Upper lobe of left lung (tissue), 6 donors: ENCODE results near the gene AMDHD2. TPM values are rescaled to one million over a fixed set of nuclear protein-coding genes. Genes with fewer than 3 reads are reported as not detected.

Source experiments
- ATAC-seq, 2 donors: fragments of 200-7000 bp; cut with Tn5 transposase; one replicate each; pipeline ENCODE4 v1.9.1; 2022; ENCODE audit warnings: mild to moderate bottlenecking in 2 of 2, moderate library complexity in 2 of 2; ENCODE audit not compliant: low FRiP score in 2 of 2
- DNase-seq, 2 donors: peaks; one replicate each; pipeline ENCODE4 v3.0.0-alpha.2; 2019 to 2020
- H3K27ac ChIP-seq, 4 donors: fragments of 200-600 bp; sonication (generic); one replicate each; pipeline ENCODE4 v1.5.1; 2016 to 2019
- H3K27me3 ChIP-seq, 4 donors: fragments of 200-600 bp; sonication (generic); one replicate each; pipeline ENCODE4 v1.5.1; 2017 to 2019
- H3K36me3 ChIP-seq, 4 donors: fragments of 200-600 bp; sonication (generic); one replicate each; pipeline ENCODE4 v1.5.1; 2016 to 2019
- H3K4me1 ChIP-seq, 4 donors: fragments of 200-600 bp; sonication (generic); one replicate each; pipeline ENCODE4 v1.5.1; 2018 to 2019
- H3K4me3 ChIP-seq, 4 donors: fragments of 200-600 bp; sonication (generic); one replicate each; pipeline ENCODE4 v1.5.1; 2017 to 2019; ENCODE audit warnings: mild to moderate bottlenecking in 2 of 4, moderate library complexity in 1 of 4
- H3K9me3 ChIP-seq, 4 donors: fragments of 200-600 bp; sonication (generic); one replicate each; pipeline ENCODE4 v1.5.1; 2018 to 2019
- CTCF ChIP-seq, 6 experiments: fragments of 450-650 bp in 4 of 6; fragments of 200-600 bp in 2 of 6; sonication (generic) in 2 of 6; IDR thresholded peaks; one replicate each; pipeline ENCODE4 v1.5.1; 2016 to 2019; ENCODE audit warnings: antibody characterized with exemption in 6 of 6
- EP300 ChIP-seq, 4 donors: sonication (generic); formaldehyde crosslinking; IDR thresholded peaks; one replicate each; pipeline ENCODE4 v1.5.1; 2017; ENCODE audit warnings: antibody characterized with exemption in 4 of 4, control low read depth in 2 of 4
- POLR2A ChIP-seq, 4 donors: fragments of 450-650 bp; IDR thresholded peaks; one replicate each; pipeline ENCODE4 v1.5.1; 2016 to 2017; ENCODE audit warnings: antibody characterized with exemption in 4 of 4, mild to moderate bottlenecking in 2 of 4
- POLR2AphosphoS5 ChIP-seq, 2 donors: sonication (generic); formaldehyde crosslinking; IDR thresholded peaks; one replicate each; pipeline ENCODE4 v1.5.1; 2017; ENCODE audit warnings: antibody characterized with exemption in 2 of 2
- WGBS, 2 donors: methylation state at CpG; one replicate each; pipeline ENCODE4 v1.1.5; 2017 to 2018; 5-methylcytosine and 5-hydroxymethylcytosine counted together
- total RNA-seq, 6 donors: library from RNA; depleted of rRNA in 4 of 6; stranded (reverse); fragments of >200 nt in 4 of 6; gene quantifications; one replicate each; pipeline versions ENCODE4 v1.1.0 to v1.2.1, GENCODE V29; 2016 to 2021
- donor health status: DM: no; HTN: no; CAD: no; lungs with moderate emphysema.
- donor health status: DM: no; HTN: yes; CAD: no; lungs with severe emphysema.

AMDHD2 gene
- total RNA-seq, 6 donors from 2014 or later, result 33.0 to 126 (median 68.4) TPM

GRCh38 chr16:2507052-2507659, 13.0 kb upstream of the AMDHD2 start:
- Histone ChIP-seq H3K27ac (peak overlapping the region; percentile 69 to 82 (median 74)), H3K27me3 (no peaks in the 10 kb centered on the region), H3K4me1 (peaks cover 11 to 34% (median 25%) of the 10 kb centered on the region in 4 donors), H3K9me3 (no peaks in the 10 kb centered on the region), H3K36me3 (peaks cover 0 to under 1% (median 0%) of the 10 kb centered on the region in 4 donors), H3K4me3 (no peak overlapping the region)
- DNase-seq, result peak; percentile 45 to 73
- TF ChIP-seq CTCF (IDR thresholded peaks at IDR 0.05), result no peak
- TF ChIP-seq POLR2A (IDR thresholded peaks at IDR 0.05), result peak in 1 of 4 donors; percentile 37
- peak; percentile 51 to 71 for ATAC-seq
- 67 to 77% methylated on average over 13 to 14 of the region's 14 CpGs for WGBS, 2 donors

GRCh38 chr16:2507665-2508064, 12.5 kb upstream of the AMDHD2 start:
- peaks cover 7 to 32% (median 22%) of the 10 kb centered on the region in 4 donors for H3K4me1 ChIP-seq
- no peaks in the 10 kb centered on the region for H3K9me3 ChIP-seq
- no peaks in the 10 kb centered on the region for H3K36me3 ChIP-seq
- H3K4me3 ChIP-seq, result no peak overlapping the region
- WGBS, 2 donors, result 66 to 96% methylated on average over 3 to 11 of the region's 11 CpGs
- TF ChIP-seq POLR2A (IDR thresholded peaks at IDR 0.05), result peak in 1 of 4 donors; percentile 29
- peak; percentile 47 to 61 for TF ChIP-seq POLR2AphosphoS5 (IDR thresholded peaks at IDR 0.05)
- no peak for TF ChIP-seq CTCF (IDR thresholded peaks at IDR 0.05)
- TF ChIP-seq EP300 (IDR thresholded peaks at IDR 0.05), result peak in 1 of 4 donors; percentile 41
- DNase-seq (peak; percentile 83 to 84), ATAC-seq (peak; percentile 81)
- H3K27me3 ChIP-seq, result no peaks in the 10 kb centered on the region
- peak overlapping the region; percentile 69 to 82 (median 74) for H3K27ac ChIP-seq

GRCh38 chr16:2508722-2509400, 11.3 kb upstream of the AMDHD2 start:
- H3K27ac ChIP-seq, result peak overlapping the region in 2 of 4 donors; percentile 69 to 74
- H3K36me3 ChIP-seq, result no peaks in the 10 kb centered on the region
- WGBS, 2 donors, result 90 to 92% methylated on average over 16 to 18 of the region's 18 CpGs
- TF ChIP-seq POLR2AphosphoS5 (IDR thresholded peaks at IDR 0.05) (no peak), CTCF (IDR thresholded peaks at IDR 0.05) (no peak), EP300 (IDR thresholded peaks at IDR 0.05) (no peak), POLR2A (IDR thresholded peaks at IDR 0.05) (no peak)
- H3K4me1 ChIP-seq, result peaks cover 8 to 34% (median 23%) of the 10 kb centered on the region in 4 donors
- DNase-seq, result peak in 1 of 2 donors; percentile 67
- H3K27me3 ChIP-seq, result no peaks in the 10 kb centered on the region
- H3K9me3 ChIP-seq, result no peaks in the 10 kb centered on the region
- no peak for ATAC-seq
- H3K4me3 ChIP-seq, result no peak overlapping the region

- ATAC-seq (no peak), DNase-seq (peak; percentile 77 to 93)
- Histone ChIP-seq H3K9me3 (no peaks in the 10 kb centered on the region), H3K27ac (peak overlapping the region in 1 of 4 donors; percentile 98), H3K27me3 (no peaks in the 10 kb centered on the region), H3K4me3 (no peak overlapping the region), H3K4me1 (peaks cover 23 to 50% (median 37%) of the 10 kb centered on the region in 4 donors), H3K36me3 (no peaks in the 10 kb centered on the region)
- WGBS, 2 donors, result 52 to 62% methylated on average over 24 of the region's 24 CpGs
- TF ChIP-seq POLR2A (IDR thresholded peaks at IDR 0.05), result peak in 1 of 4 donors; percentile 37
- TF ChIP-seq CTCF (IDR thresholded peaks at IDR 0.05), result no peak
- TF ChIP-seq POLR2AphosphoS5 (IDR thresholded peaks at IDR 0.05), result peak in 1 of 2 donors; percentile 9
Observed at GRCh38 chr16:2511128-2511800, 8.9 kb upstream of the AMDHD2 start.
